ENCODE results near the gene PCNA. TPM values are rescaled to one million over a fixed set of nuclear protein-coding genes. Genes with fewer than 3 reads are reported as not detected.

PCNA gene
- total and polyA plus RNA-seq, 8 donors: 10.9 to 27.4 (median 16.8) TPM

DNA sequence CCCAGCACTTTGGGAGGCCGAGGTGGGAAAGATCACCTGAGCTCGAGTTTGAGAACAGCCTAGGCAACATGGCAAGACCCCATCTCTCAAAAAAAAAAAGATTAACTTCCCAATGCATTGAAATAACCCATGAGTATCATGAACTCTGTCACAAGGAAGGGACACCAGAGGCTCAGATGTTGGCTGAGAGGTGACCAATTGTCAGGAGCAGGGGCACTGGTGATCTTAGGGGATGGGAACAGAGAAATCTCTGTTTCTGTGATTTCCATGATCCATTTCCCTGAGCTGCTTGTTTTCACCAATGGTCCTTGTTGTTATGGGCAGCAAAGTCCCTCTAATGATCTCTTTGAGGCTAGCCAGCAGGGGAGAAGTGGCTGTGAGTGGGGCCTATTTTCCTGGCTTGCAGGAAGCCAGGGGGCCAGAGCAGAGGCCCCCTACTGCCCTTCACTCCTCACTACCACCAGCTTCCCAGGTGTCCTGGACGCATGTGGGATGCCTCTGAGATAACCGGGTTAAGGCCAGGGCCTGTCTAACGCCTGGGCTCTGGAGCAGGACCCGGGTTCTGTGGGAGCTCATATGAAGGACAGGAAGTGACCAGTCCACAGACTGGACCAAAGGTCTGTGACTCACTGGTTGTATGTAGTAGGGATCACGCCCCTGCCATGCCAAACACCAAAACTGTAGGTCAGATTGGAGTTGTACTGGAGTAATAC lies 54.4 kb downstream of the PCNA start:
- TF ChIP-seq, protein P1, sequence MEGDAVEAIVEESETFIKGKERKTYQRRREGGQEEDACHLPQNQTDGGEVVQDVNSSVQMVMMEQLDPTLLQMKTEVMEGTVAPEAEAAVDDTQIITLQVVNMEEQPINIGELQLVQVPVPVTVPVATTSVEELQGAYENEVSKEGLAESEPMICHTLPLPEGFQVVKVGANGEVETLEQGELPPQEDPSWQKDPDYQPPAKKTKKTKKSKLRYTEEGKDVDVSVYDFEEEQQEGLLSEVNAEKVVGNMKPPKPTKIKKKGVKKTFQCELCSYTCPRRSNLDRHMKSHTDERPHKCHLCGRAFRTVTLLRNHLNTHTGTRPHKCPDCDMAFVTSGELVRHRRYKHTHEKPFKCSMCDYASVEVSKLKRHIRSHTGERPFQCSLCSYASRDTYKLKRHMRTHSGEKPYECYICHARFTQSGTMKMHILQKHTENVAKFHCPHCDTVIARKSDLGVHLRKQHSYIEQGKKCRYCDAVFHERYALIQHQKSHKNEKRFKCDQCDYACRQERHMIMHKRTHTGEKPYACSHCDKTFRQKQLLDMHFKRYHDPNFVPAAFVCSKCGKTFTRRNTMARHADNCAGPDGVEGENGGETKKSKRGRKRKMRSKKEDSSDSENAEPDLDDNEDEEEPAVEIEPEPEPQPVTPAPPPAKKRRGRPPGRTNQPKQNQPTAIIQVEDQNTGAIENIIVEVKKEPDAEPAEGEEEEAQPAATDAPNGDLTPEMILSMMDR (IDR thresholded peaks at IDR 0.05): no peak
- H3K4me3 ChIP-seq: no peak overlapping the region
- intact Hi-C loops (cut with DNase I): no loop called here
- H3K9me3 ChIP-seq: no peaks in the 10 kb centered on the region
- no peaks in the 10 kb centered on the region for H3K36me3 ChIP-seq
- DNase-seq: peak in 1 of 6 donors; percentile 21
- no peak overlapping the region for H3K27ac ChIP-seq
- WGBS, 2 donors: 85 to 87% methylated on average over 7 of the region's 7 CpGs
- FAIRE-seq: no peak
- ATAC-seq: peak in 2 of 4 donors; percentile 22 to 40
- H3K4me1 ChIP-seq: peaks cover 0 to 4% (median 0%) of the 10 kb centered on the region in 3 donors
- no peaks in the 10 kb centered on the region for H3K27me3 ChIP-seq

Other genes starting within 250 kb of the PCNA start
- 1 to 10 TPM; 6.2 to 9.9 (median 8.8) TPM for gene SLC23A2, start 118.4 kb downstream of the PCNA start, total RNA-seq
- gene SLC23A2, start 118.4 kb downstream of the PCNA start, polyA plus RNA-seq: 10 to 100 TPM in 1 of 2 donors, 1 to 10 TPM in 1; 4.3 to 12.9 TPM
- gene TMEM230, start 6.9 kb downstream of the PCNA start, total RNA-seq: 10 to 100 TPM; 28.2 to 49.7 (median 43.4) TPM
- gene TMEM230, start 6.9 kb downstream of the PCNA start, polyA plus RNA-seq: 10 to 100 TPM; 76.3 to 98.8 TPM
- 10 to 100 TPM; 12.7 to 27.1 (median 15.8) TPM for gene CDS2, start 7.0 kb upstream of the PCNA start, total RNA-seq
- 10 to 100 TPM in 1 of 2 donors, 1 to 10 TPM in 1; 4.6 to 11.8 TPM for gene CDS2, start 7.0 kb upstream of the PCNA start, polyA plus RNA-seq
- gene PROKR2, start 197.0 kb upstream of the PCNA start, total RNA-seq: not detected
- gene PROKR2, start 197.0 kb upstream of the PCNA start, polyA plus RNA-seq: not detected